Measurements from ENCODE around the gene PAK4. TPM values are rescaled to one million over a fixed set of nuclear protein-coding genes. Genes with fewer than 3 reads are reported as not detected.

PAK4 gene
- polyA plus RNA-seq, 1 experiment = 10.4 TPM

- peaks cover 30% of the 10 kb centered on the region for H3K27me3 ChIP-seq (ENCODE audit: control insufficient read depth, insufficient read depth, low read length)
- ChIA-PET POLR2A (no interaction called here), CTCF (interaction anchor here (0.6 to 0.8 kb wide), 2 partner anchors 140 to 239 kb away, joined by 3 to 4 read pairs; partner anchors contain the start of gene SAMD4B)
- no peak overlapping the region for H3K4me3 ChIP-seq (ENCODE audit: low read depth, low read length)
- H3K9me3 ChIP-seq (ENCODE audit: control insufficient read depth, insufficient read depth, low read length) = no peaks in the 10 kb centered on the region
- TF ChIP-seq CTCF (IDR thresholded peaks at IDR 0.05; ENCODE audit: low read depth, low read length) = no peak
- no peak for DNase-seq (ENCODE audit: low read depth, low spot score)
- H3K27ac ChIP-seq (ENCODE audit: low read depth, low read length) = no peak overlapping the region
Measured at GRCh38 chr19:39103151-39103550, 22.4 kb upstream of the PAK4 start.

- peaks cover 21% of the 10 kb centered on the region for H3K27me3 ChIP-seq (ENCODE audit: control insufficient read depth, insufficient read depth, low read length)
- POLR2A ChIA-PET = no interaction called here
- DNase-seq (ENCODE audit: low read depth, low spot score) = no peak
- no peak overlapping the region for H3K4me3 ChIP-seq (ENCODE audit: low read depth, low read length)
- no peak for TF ChIP-seq CTCF (IDR thresholded peaks at IDR 0.05; ENCODE audit: low read depth, low read length)
- H3K9me3 ChIP-seq (ENCODE audit: control insufficient read depth, insufficient read depth, low read length) = no peaks in the 10 kb centered on the region
- CTCF ChIA-PET = interaction anchor here (1.0 kb wide), 1 partner anchor 143 kb away, joined by 3 read pairs; no protein-coding TSS in a partner anchor
- H3K27ac ChIP-seq (ENCODE audit: low read depth, low read length) = no peak overlapping the region
Measured at GRCh38 chr19:39104186-39104596, 21.4 kb upstream of the PAK4 start.

GRCh38 chr19:39106194-39106593 is 19.4 kb upstream of the PAK4 start:
- ChIA-PET CTCF (no interaction called here), POLR2A (no interaction called here)
- Histone ChIP-seq H3K27me3 (ENCODE audit: control insufficient read depth, insufficient read depth, low read length) (peaks cover 18% of the 10 kb centered on the region), H3K9me3 (ENCODE audit: control insufficient read depth, insufficient read depth, low read length) (no peaks in the 10 kb centered on the region), H3K4me3 (ENCODE audit: low read depth, low read length) (no peak overlapping the region), H3K27ac (ENCODE audit: low read depth, low read length) (no peak overlapping the region)
- TF ChIP-seq CTCF (IDR thresholded peaks at IDR 0.05; ENCODE audit: low read depth, low read length) = no peak
- no peak for DNase-seq (ENCODE audit: low read depth, low spot score)

- TF ChIP-seq CTCF (IDR thresholded peaks at IDR 0.05; ENCODE audit: low read depth, low read length) = no peak
- Histone ChIP-seq H3K27ac (ENCODE audit: low read depth, low read length) (no peak overlapping the region), H3K4me3 (ENCODE audit: low read depth, low read length) (no peak overlapping the region), H3K27me3 (ENCODE audit: control insufficient read depth, insufficient read depth, low read length) (peaks cover 20% of the 10 kb centered on the region), H3K9me3 (ENCODE audit: control insufficient read depth, insufficient read depth, low read length) (no peaks in the 10 kb centered on the region)
- CTCF ChIA-PET = interaction anchor here (0.7 to 2.7 kb wide), 16 partner anchors 8 to 225 kb away, joined by 3 to 18 read pairs (median 6); partner anchors contain the start of gene ACP7
- POLR2A ChIA-PET = no interaction called here
- DNase-seq (ENCODE audit: low read depth, low spot score) = no peak
Measured at GRCh38 chr19:39109641-39110040, 15.9 kb upstream of the PAK4 start.

GRCh38 chr19:39110263-39110967 is 15.2 kb upstream of the PAK4 start:
- Histone ChIP-seq H3K27ac (ENCODE audit: low read depth, low read length) (no peak overlapping the region), H3K9me3 (ENCODE audit: control insufficient read depth, insufficient read depth, low read length) (no peaks in the 10 kb centered on the region), H3K27me3 (ENCODE audit: control insufficient read depth, insufficient read depth, low read length) (peaks cover 20% of the 10 kb centered on the region), H3K4me3 (ENCODE audit: low read depth, low read length) (no peak overlapping the region)
- POLR2A ChIA-PET = no interaction called here
- peak; percentile 72 for TF ChIP-seq CTCF (IDR thresholded peaks at IDR 0.05; ENCODE audit: low read depth, low read length)
- CTCF ChIA-PET = interaction anchor here (0.6 to 2.7 kb wide), 18 partner anchors 8 to 225 kb away, joined by 3 to 18 read pairs (median 4); partner anchors contain the start of gene ACP7
- no peak for DNase-seq (ENCODE audit: low read depth, low spot score)

Measured in AG04450 (cell line).